Measurements from ENCODE around the gene GALNT2. TPM values are rescaled to one million over a fixed set of nuclear protein-coding genes. Genes with fewer than 3 reads are reported as not detected.

Gene GALNT2
- total and polyA plus RNA-seq, 9 of the 15 experiments (the other 6 are each of a cell fraction or from before 2014, with no cell fraction given), result 1.6 to 106 (median 51.9) TPM

- no peak for TF ChIP-seq CUX1 (CRISPR knock-in tag; IDR thresholded peaks at IDR 0.05)
- TF ChIP-seq PHF21A (IDR thresholded peaks at IDR 0.05; ENCODE audit: borderline replicate concordance, low read depth), result no peak
- TF ChIP-seq SRSF9 (IDR thresholded peaks at IDR 0.05; ENCODE audit: borderline replicate concordance, low read depth, low read length), result no peak
- no peak for TF ChIP-seq ZNF274 (IDR thresholded peaks at IDR 0.05; ENCODE audit: borderline replicate concordance, low read depth, low read length)
- TF ChIP-seq ZNF146 (CRISPR knock-in tag; IDR thresholded peaks at IDR 0.05; ENCODE audit: unreplicated experiment), result no peak
- no peak for TF ChIP-seq ZFP36 (IDR thresholded peaks at IDR 0.05; ENCODE audit: low read depth, low read length, partially characterized antibody)
- TF ChIP-seq CHAMP1 (IDR thresholded peaks at IDR 0.05), result no peak
These were observed 228.3 kb downstream of the GALNT2 start (continued) for GRCh38 chr1:230295367-230295766.

All from K562 (cell line).